DND-41 (cell line): Measurements from ENCODE around the gene CATSPERD.

Experiments
- CTCF ChIP-seq: IDR thresholded peaks from 2 replicates; pipeline ENCODE4 v1.5.1; 2012; ENCODE audit warnings: borderline replicate concordance, low read length, moderate library complexity, mild to moderate bottlenecking; ENCODE audit not compliant: poor library complexity, severe bottlenecking; ENCODE audit errors: extremely low read depth
- EZH2 ChIP-seq: IDR thresholded peaks from 3 replicates; pipeline ENCODE4 v1.6.1; 2012; ENCODE audit warnings: borderline replicate concordance, low read depth, mild to moderate bottlenecking, moderate library complexity, low read length, inconsistent platforms; ENCODE audit not compliant: severe bottlenecking

GRCh38 chr19:5789886-5790558 lies 69.6 kb downstream of the CATSPERD start:
- TF ChIP-seq CTCF = no peak
- no peak for TF ChIP-seq EZH2
